Prostate gland (tissue), 2 donors: Measurements from ENCODE around the gene SUCLG2. TPM values are rescaled to one million over a fixed set of nuclear protein-coding genes. Genes with fewer than 3 reads are reported as not detected.

ENCODE experiments used
- DNase-seq: peaks from one replicate; pipeline ENCODE4 v3.0.0-alpha.2; 2019; ENCODE audit warnings: low spot score
- H3K27ac ChIP-seq, 2 donors: fragments of 200-600 bp; sonication (generic); 2 replicates each; pipeline ENCODE4 v1.5.1; 2017 to 2019
- H3K27me3 ChIP-seq: fragments of 200-600 bp; sonication (generic); replicated peaks from 2 replicates; pipeline ENCODE4 v1.5.1; 2019; ENCODE audit not compliant: insufficient read depth
- H3K36me3 ChIP-seq, 2 donors: fragments of 200-600 bp; sonication (generic); 1 replicate in 1 of 2; 2 replicates in 1 of 2; pipeline versions ENCODE4 v1.5.1 to v1.8.1; 2017 to 2019
- H3K4me1 ChIP-seq: fragments of 200-600 bp; sonication (generic); replicated peaks from 2 replicates; pipeline ENCODE4 v1.5.1; 2019
- H3K4me3 ChIP-seq, 2 donors: fragments of 200-600 bp; sonication (generic); 2 replicates each; pipeline ENCODE4 v1.5.1; 2017 to 2019
- H3K9me3 ChIP-seq: fragments of 200-600 bp; sonication (generic); 2 replicates; pipeline ENCODE4 v1.5.1; 2017
- POLR2A ChIP-seq: fragments of 450-650 bp; IDR thresholded peaks from one replicate; pipeline ENCODE4 v1.6.1; 2016; ENCODE audit warnings: antibody characterized with exemption, mild to moderate bottlenecking
- POLR2AphosphoS5 ChIP-seq: sonication (generic); formaldehyde crosslinking; IDR thresholded peaks from one replicate; pipeline ENCODE4 v1.6.1; 2017; ENCODE audit warnings: antibody characterized with exemption
- WGBS: methylation state at CpG from one replicate; pipeline ENCODE4 v1.1.5; 2018; 5-methylcytosine and 5-hydroxymethylcytosine counted together
- intact Hi-C: fragments of 100-400 bp; cut with DNase I; formaldehyde crosslinking; loops from one replicate; pipeline ENCODE4 v1.14.2; 2022
- total RNA-seq, 2 donors: library from RNA; depleted of rRNA; stranded (reverse); fragments of >200 nt; gene quantifications; one replicate each; pipeline ENCODE4 v1.1.0, GENCODE V29; 2016
- TF ChIP-seq, protein P1 (sequence below), 4 experiments: fragments of 200-600 bp in 2 of 4; fragments of 450-650 bp in 2 of 4; sonication (generic) in 2 of 4; IDR thresholded peaks; 1 replicate in 3 of 4; 2 replicates in 1 of 4; pipeline ENCODE4 v1.5.1; 2016 to 2019; ENCODE audit warnings: antibody characterized with exemption in 4 of 4, mild to moderate bottlenecking in 2 of 4, moderate library complexity in 2 of 4

SUCLG2 gene
- total RNA-seq, 2 donors from 2014 or later: 33.2 to 65.4 TPM

DNA sequence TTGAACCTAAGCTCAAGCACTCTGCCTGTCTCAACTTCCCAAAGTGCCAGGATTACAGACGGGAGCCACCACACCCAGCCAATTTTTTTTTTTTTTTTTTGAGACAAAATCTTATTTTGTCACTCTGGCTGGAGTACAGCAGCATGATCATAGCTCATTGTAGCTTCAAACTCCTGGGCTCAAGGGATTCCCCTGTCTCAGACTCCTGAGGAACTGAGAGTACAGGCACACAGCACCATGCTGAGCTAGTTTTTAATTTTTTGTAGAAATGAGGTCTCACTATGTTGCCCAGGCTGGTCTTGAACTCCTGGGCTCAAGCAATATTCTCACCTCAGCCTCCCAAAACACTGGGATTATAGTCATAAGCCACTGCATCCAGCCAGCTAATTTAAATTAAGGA lies 36.8 kb upstream of the SUCLG2 start:
- TF ChIP-seq, protein P1, sequence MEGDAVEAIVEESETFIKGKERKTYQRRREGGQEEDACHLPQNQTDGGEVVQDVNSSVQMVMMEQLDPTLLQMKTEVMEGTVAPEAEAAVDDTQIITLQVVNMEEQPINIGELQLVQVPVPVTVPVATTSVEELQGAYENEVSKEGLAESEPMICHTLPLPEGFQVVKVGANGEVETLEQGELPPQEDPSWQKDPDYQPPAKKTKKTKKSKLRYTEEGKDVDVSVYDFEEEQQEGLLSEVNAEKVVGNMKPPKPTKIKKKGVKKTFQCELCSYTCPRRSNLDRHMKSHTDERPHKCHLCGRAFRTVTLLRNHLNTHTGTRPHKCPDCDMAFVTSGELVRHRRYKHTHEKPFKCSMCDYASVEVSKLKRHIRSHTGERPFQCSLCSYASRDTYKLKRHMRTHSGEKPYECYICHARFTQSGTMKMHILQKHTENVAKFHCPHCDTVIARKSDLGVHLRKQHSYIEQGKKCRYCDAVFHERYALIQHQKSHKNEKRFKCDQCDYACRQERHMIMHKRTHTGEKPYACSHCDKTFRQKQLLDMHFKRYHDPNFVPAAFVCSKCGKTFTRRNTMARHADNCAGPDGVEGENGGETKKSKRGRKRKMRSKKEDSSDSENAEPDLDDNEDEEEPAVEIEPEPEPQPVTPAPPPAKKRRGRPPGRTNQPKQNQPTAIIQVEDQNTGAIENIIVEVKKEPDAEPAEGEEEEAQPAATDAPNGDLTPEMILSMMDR (IDR thresholded peaks at IDR 0.05): no peak
- no peak for TF ChIP-seq POLR2AphosphoS5
- no peak for TF ChIP-seq POLR2A
- no peaks in the 10 kb centered on the region for H3K36me3 ChIP-seq
- H3K4me3 ChIP-seq: no peak overlapping the region
- H3K27ac ChIP-seq: no peak overlapping the region
- no peaks in the 10 kb centered on the region for H3K9me3 ChIP-seq
- no peaks in the 10 kb centered on the region for H3K27me3 ChIP-seq
- DNase-seq: no peak
- H3K4me1 ChIP-seq: no peaks in the 10 kb centered on the region
- WGBS: 100% methylated on average over 1 of the region's 1 CpG
- intact Hi-C loops: no loop called here

DNA sequence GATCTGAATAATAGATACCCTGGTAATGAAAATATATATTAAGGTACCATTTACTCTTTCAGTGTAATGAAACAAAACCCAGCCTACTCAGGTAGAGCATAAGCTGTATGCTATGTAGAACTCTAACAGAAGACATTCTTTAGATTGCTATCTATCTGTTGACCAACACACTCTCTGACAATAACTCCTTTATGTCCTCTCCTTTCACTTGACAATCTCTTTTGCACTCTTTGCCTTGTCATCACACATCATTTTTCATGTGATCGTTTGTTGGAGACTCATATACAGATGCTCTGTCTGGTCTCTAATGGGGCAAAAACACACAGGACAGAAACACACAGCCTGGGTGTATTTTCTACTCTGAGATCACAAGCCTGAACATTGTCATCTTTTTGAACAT lies 35.4 kb upstream of the SUCLG2 start:
- Histone ChIP-seq H3K27me3 (no peaks in the 10 kb centered on the region), H3K27ac (no peak overlapping the region), H3K36me3 (no peaks in the 10 kb centered on the region), H3K4me1 (no peaks in the 10 kb centered on the region), H3K9me3 (no peaks in the 10 kb centered on the region), H3K4me3 (no peak overlapping the region)
- 46% methylated on average over 1 of the region's 1 CpG for WGBS
- TF ChIP-seq POLR2A (no peak), POLR2AphosphoS5 (no peak)
- TF ChIP-seq, protein P1 (IDR thresholded peaks at IDR 0.05): no peak
- DNase-seq: no peak
- intact Hi-C loops: no loop called here

DNA sequence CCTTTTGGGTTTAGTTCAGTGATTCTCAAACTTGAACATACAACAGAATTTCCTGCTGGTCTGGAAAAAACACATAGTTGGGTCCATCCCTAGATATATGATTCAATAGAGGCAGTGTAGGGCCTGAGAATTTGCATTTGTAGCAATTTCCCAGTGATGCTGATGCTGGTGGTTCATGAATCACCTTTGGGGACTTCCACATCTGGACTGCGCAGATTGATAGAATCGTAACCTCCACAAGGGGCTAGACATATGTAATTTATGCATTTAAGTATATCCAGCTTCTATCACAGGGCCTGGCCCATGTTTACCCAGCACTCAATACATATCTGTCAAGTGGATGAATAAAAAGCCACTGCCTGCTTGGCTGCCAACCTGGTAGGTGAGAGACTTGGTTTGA lies 33.8 kb upstream of the SUCLG2 start:
- H3K9me3 ChIP-seq: no peaks in the 10 kb centered on the region
- no peaks in the 10 kb centered on the region for H3K4me1 ChIP-seq
- no peak for TF ChIP-seq POLR2AphosphoS5
- TF ChIP-seq POLR2A: no peak
- TF ChIP-seq, protein P1 (IDR thresholded peaks at IDR 0.05): no peak
- intact Hi-C loops: no loop called here
- no peaks in the 10 kb centered on the region for H3K36me3 ChIP-seq
- WGBS: 100% methylated on average over 2 of the region's 2 CpGs
- DNase-seq: no peak
- no peaks in the 10 kb centered on the region for H3K27me3 ChIP-seq
- H3K27ac ChIP-seq: no peak overlapping the region
- H3K4me3 ChIP-seq: no peak overlapping the region

DNA sequence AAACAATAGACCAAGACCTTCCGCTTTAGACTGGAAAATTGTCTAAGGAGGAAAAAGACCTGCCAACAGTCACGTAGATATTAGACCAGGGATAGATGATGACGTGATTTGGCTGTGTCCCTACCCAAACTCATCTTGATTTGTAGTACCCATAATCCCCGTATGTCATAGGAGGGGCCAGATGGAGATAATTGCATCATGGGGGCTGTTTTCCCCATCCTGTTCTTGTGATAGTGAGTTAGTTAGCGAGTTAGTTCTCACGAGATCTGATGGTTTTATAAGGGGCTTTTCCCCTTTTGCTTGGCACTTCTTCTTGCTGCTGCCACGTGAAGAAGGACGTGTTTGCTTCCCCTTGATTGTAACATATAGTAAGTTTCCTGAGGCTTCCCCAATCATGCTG lies 31.7 kb upstream of the SUCLG2 start:
- Histone ChIP-seq H3K4me1 (no peaks in the 10 kb centered on the region), H3K9me3 (no peaks in the 10 kb centered on the region), H3K27me3 (no peaks in the 10 kb centered on the region), H3K4me3 (no peak overlapping the region), H3K27ac (no peak overlapping the region), H3K36me3 (no peaks in the 10 kb centered on the region)
- intact Hi-C loops: no loop called here
- no peak for TF ChIP-seq POLR2AphosphoS5
- TF ChIP-seq, protein P1 (IDR thresholded peaks at IDR 0.05): no peak
- DNase-seq: no peak
- 85% methylated on average over 8 of the region's 8 CpGs for WGBS

DNA sequence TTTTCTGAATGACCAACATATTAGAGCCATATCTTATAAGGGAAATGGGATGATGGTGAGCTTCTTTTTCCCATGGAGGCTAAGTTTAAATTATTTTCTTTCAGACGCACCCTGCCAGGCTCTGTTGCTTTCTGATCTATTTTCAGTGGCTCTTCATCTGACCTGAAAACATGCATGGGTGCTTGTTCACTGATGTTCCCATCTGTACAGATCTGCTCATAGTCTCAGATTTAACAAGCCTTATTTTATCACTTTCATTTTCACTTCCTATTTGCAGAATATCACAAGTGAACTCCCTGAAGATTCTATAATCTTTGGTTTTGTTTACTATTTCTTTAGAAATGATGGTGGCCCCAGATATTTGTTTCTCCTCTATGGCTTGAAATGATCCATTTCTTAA lies 31.1 kb upstream of the SUCLG2 start:
- no peak overlapping the region for H3K27ac ChIP-seq
- H3K9me3 ChIP-seq: no peaks in the 10 kb centered on the region
- WGBS: 58% methylated on average over 1 of the region's 1 CpG
- H3K4me1 ChIP-seq: no peaks in the 10 kb centered on the region
- TF ChIP-seq POLR2A (no peak), POLR2AphosphoS5 (no peak)
- TF ChIP-seq, protein P1 (IDR thresholded peaks at IDR 0.05): no peak
- intact Hi-C loops: no loop called here
- DNase-seq: no peak
- H3K4me3 ChIP-seq: no peak overlapping the region
- H3K36me3 ChIP-seq: no peaks in the 10 kb centered on the region
- no peaks in the 10 kb centered on the region for H3K27me3 ChIP-seq
